Suppressor macrophage treated with lipopolysaccharide for 1 hour (primary cell): ENCODE measurements around the gene PCARE.
A peak's percentile ranks its signal among the peaks of the same experiment; 100 is the strongest.
"Not testable (repeated sequence)": the region's sequence is repeated elsewhere in the genome, so short reads cannot be mapped to it uniquely, and the experiment has no call there.

Experiments used
- DNase-seq, 3 donors: peaks; one replicate each; pipeline ENCODE4 v3.0.0-alpha.2; 2020 to 2022

PCARE gene

DNA sequence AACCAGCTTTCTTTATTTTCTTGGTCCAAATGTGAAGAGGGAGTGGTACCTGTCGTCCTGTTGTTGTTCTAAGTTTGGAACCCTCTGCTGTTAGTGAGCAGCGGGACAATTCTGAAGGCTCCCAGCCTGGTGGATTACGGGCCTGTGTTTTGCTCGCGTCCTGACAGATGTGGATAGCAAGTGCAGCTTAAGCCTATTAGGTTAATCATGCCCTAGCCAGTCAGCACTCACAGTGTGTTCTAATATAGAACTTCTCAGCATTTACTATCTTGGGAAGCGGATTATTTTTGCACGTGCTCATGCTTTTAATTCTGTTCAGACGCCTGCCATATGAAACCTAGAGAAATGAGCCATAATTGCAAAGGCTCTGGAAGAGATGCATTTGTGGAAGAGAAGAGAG, at the start of gene PCARE:
Gene PCARE, minus strand, starts transcription at position 113 of the 400 bp plus-strand sequence. CDS start 262 bp downstream, outside the sequence.
- no peak for DNase-seq

DNA sequence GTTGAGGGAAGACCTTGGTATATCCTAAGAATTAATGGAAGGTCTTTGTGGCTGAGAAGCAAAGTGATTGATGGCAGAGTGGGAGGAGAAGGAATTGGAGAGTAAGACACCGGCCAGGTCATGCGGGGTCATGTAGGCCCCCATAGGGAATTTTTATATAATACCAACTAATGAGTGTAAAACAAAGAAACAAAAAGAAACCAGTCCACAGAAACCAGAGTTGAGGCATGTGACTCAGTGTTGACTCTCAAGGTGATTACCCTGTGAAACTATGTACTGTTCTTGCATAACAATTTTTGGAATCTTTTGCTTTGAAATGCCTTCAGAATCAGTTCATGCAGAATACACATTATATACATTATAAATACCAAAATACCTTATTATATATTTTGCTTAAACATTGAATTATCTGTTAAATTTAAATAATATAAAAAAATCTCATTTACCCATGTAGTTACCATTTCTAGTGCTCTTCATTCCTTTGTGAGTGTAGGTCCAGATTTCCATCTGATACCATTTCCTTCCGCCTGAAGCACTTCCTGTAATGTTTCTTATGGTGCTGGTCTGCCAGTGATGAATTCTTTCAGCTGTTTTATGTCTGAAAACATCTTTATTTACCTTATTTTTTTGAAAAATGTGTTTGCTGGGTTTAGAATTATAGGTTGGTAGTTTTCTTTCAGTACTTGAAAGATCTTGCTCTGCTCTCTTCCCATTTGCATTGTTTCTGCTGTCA, 49.5 kb upstream of the PCARE start:
- no peak for DNase-seq

DNA sequence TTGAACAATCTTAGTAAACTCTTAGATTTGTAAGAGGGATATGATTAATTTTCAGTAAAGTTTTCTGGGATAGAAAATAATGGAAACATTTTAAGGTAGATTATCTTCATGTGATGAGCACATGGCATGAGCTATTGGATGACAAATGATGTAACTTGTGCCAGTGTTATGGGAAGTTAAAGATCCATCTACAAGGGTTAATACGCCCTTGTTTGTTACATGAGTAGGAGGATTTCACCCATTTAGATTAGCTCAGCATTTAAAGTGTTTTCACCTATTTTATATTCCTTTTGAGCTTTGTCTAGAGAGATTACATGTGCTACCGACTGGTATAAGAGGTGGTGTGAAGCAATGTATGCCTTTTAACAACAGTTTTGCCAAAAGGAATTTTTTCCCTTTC, 46.5 kb upstream of the PCARE start:
- DNase-seq, result no peak

DNA sequence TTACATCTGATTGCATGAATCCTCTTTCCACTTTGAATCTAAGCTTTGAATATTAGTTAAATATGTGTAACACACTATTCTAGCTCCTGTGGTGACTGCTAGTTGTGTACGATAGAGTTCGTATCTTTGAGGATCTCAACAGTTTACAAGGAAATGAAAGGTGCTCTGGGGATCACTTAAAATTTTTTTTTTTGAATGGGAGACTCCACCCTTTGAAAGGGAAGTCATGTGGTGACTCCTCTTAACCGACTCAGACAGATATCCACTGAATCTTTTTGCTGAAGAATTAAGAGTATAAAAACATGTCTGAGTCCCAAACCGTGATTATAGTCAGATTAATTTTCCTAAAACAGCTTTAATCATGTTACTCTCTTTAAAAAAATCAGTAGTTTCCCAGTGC, 44.9 kb upstream of the PCARE start:
- no peak for DNase-seq

DNA sequence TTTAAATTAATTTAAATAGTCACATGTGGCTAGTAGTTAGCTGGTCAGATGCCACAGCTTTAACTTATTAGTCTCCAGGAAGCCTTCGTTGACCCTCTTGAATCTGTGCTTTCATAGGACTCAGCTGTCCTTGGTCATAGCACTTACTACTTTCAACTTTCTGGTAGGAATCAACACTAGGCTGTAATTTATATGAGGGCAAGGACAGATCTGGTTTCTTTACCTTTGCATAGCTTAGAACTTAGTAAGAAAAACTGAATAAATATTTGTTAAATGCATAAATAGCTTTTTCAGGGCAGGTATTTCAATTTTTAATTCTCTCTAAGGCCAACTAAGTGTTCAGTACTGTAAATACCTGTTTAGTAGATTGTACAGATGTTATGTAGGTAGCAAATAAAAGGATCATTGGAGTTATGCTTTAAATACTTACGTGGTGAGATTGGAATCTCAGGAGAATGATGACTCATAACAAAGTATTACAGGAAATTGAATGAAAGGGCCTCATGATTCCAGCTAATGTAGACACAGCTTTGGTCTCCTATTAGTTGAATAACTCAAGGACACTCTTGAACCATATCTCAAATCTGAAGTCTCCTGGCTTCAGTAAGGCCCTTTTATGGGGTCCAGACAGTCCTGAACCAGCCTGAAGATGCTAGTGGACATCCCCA, 43.4 kb upstream of the PCARE start:
- no peak for DNase-seq

DNA sequence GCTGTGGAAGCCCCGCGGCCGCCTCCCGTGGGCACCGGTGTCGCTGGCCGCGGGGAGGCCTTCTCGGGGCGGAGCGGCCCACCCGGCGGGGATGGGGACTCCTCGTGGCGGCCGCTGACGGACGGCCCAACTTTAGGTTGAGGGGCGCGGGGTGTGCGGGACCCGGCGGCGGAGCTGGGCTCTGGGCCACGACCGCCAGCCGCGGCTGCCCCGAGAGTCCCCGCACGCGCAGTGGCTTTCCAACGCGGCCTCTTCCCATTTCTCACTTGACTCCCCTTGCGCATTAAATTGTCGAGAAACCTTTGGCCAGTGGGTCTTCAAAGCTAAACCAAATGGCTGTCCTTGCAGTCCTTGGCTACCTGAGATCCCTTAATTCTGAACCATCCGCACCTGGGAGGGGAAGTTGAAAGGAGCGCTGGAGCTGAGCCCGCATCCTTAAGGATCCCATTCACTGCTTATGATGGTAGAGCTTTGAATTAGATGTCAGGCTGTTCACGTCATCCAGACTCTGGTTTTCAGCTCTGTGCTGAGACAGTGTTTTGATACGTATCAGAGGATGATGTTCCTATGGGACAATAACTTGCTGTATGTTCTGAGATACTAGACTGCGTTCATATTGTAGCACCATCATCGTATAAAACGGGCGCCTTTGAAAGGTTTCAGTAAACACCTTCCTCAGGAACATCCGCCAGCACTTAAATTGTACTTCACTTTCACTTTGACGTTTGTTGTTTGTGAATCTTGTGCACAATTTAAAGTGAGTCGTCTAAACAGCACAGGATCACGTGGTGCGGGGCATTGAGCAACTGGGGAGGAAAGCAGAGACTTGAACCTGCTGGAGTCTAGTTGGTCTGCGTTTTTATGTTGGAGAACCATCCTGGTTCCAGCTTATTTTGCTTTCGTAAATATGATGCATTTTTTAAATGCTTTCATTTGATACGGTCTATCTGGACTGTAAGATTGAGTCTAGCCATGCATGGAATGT, 41.8 kb upstream of the PCARE start:
- DNase-seq, result peak; percentile 75 to 80 (median 78)

DNA sequence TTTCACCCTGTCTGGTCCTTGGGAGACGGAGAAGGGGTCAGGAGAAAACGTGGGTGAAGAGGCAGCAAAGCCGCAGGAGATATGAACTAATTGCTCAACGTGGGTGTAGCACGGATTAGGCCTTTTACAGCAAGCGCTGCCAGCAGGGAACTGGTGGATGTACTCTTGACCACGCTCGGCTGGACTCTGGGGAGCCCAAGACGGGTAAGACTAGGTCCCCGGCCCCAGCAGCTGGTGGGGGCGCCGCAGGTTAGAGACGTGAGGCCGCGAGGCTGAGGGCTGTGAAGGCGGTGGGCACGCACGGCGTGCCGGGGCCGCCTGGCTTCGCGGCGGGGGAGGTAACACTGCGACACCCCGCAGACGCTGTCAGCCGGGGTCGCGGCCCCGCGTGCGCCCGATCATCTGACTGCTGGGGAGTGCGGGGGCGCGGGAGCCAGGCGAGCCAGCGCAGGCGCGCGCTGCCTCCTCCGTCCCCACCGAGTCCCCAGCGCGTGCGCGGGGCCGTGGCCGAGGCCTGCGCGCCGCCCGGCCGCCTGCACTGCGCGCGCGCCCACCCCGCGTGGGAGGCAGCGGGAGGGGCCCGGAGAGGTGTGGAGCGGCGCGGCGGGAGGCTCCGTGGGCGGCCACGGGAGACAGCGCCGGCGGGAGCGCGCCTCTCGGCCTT, 40.8 kb upstream of the PCARE start, which contains the start of gene CLIP4:
Gene CLIP4, plus strand, starts transcription at position 470 of the 664 bp plus-strand sequence. CDS start 5,974 bp downstream, outside the sequence.
- DNase-seq, result peak; percentile 77 to 94 (median 91)

DNA sequence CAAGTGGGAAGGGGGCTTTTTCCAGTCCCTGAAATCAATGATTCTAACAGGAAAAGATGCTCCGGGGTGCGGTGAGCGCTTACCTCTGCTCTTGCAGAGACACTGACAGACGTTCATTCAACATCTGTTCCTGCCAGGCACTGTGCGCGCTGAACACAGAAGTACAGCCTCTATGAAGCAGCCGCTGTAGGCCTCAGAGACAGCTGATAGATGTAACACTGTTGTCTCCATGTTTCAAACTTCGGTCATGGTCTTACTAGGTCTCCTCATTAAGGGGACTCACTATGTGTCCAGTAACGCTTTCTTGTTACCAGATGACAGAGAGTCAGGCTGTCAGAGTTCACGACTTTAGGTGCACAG, 40.2 kb upstream of the PCARE start:
- no peak for DNase-seq

DNA sequence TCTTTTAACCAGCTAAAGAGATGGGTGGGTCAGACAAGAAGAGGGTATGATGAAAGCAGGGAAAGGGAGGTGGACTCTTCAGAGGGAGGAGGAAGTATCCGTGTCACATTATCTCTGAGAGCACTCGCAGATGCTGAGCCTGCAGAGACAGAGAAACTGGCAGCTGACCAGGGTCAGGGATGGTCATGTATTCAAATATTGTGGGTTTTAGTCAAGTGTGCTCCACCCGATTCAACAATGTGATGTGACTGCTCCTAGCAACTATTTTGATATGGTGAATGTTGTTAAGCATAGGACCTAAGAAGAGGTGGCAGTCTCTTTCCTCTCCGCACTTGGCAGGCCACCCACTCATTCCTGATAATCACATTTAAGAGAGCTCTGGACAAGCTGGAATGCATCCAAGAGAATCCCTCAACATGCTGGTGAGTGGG, 39.6 kb upstream of the PCARE start:
- peak; percentile 87 to 94 (median 89) for DNase-seq

DNA sequence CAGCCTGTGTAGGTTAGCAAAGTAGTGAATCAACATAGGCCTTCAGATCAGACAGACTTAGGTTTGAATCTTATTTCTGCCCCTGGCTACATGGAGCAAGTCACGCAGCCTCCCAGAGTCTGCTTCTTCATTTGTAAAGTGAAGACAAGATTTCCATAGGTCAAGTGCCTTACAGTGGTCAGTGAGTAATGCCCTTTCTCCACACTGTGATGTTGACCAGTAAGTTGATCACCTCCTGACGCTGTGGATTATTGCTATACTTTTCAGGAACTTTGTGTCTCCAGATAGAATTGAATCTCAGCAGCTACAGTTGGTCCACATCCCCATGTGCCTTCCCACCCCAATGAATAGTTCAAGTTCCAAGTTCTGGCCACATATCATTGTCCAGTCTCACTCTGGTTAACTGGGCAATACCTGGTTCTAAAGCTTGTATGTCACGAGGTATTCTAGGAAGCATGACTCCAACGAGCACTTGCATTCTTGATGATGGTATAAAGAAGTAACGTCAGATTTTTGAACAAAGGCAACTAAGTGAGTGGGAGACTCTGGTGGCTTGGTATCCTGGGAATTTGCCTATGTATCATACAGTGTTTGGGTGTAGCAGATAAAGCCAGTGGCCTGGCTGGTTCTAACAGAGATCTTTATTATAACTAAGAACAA, 38.8 kb upstream of the PCARE start:
- peak; percentile 57 to 79 (median 73) for DNase-seq

DNA sequence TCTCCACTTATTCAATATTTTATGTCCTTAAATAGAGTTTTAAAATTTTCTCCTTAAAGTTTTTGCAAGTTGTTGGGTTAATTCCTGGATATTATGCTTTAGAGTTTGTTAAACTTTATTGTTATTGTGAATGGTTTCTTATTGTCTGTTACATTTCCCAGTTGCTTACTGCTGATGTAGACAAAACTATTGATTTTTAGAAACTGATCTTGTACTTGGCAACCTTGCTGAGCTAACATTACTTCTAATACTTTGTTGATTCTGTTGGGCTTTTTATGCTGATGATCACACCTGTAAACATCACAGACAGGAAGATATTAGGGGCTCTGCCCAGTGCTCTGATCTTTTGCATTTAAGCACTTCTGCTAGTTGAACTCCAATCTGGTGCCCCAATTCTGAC, 38.1 kb upstream of the PCARE start:
- no peak for DNase-seq

DNA sequence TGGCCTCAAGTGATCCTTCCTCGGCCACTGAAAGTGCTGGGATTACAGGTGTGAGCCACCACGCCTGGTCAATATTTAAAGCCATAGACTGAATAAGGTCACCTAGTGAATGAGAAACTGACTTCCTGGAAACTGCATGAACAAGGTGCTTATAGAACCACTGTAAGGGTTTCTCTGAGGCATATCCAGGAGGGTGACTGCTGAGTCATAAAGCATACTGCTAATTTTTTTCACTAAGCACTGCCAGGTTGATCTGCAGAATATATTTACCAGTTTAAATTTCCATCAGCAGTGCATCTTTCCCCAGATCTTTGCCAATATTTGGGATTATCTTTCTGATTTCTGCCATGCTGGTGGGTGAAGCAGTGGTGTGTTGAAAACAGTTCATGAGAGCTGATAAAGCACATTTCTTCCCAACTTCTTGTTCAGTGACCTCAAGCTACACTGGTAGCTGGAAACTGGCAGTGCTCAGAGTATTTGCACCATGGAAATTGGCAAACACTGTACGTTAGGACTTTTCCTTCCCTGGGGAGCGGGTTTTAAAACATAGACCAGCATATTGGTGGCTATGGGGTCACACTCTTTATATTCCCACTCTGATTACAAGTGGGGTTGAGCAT, 36.7 kb upstream of the PCARE start:
- DNase-seq, result no peak

DNA sequence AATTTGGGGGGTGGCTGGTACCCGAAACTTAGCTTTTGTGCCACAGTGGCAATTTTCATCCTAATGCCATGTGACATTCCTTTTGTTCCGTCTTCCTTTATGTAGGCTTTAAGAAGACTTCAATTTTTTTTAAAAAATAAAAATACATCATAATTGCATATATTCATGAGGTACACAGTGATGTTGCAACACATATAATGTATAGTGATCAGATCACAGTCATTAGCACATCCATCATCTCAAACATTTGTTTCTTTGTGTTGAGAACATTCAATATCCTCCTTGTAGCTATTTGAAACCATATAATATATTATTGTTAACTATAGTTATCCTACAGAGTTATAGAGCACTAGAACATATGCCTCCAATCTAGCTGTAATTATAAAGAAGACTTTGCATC, 34.9 kb upstream of the PCARE start:
- peak in 1 of 3 donors; percentile 14 for DNase-seq

DNA sequence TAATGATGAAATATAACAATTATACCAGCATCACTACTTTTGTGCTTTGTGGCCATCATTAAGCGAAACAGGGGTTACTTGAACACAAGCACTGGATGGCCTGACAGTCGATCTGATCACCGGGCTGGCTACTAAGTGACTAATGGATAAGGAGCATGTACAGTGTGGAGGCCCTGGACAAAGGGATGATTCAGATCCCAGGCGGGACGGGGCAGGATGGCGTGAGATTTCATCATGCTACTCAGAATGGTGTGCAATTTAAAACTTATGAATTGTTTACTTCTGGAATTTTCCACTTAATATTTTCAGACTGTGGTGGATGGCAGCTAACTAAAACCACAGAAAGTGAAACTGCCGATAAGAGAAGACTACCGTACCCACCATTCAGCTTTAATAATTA, 33.9 kb upstream of the PCARE start:
- peak; percentile 69 to 73 (median 71) for DNase-seq

DNA sequence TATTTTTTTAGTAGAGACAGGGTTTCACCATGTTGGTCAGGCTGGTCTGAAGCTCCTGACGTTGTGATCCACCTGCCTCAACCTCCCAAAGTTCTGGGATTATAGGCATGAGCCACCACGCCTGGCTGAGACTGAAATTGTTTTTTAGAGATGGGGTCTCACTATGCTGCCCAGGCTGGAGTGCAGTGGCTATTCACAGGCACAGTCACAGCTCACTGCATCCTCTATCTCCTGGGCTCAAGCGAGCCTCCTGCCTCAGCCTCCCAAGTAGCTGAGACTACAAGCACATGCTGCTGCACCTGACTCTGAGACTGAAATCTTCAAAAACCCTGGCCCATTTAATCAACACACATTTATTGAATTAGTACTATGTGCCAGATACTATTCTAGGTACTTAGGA, 33.2 kb upstream of the PCARE start:
- not testable (repeated sequence) for DNase-seq

DNA sequence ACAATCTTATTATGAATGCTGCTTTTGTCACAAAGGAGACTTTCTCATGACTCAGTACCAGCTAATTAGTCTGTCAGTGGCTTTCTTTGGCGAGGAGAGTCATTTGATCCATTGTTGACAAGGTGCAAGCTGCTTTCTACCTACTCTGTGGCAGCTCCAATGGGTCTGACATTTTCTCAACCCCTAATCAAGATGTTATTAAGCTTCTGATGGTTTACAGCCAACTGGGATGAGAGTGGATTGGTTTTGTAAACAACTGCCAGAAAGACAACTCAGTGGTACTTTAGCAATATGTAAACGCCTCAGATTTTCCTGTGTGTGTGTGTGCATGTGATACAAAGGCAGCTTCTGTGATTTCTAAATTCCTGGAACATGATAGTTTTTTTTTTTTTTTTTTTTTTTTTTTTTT, 32.7 kb upstream of the PCARE start:
- DNase-seq, result no peak

DNA sequence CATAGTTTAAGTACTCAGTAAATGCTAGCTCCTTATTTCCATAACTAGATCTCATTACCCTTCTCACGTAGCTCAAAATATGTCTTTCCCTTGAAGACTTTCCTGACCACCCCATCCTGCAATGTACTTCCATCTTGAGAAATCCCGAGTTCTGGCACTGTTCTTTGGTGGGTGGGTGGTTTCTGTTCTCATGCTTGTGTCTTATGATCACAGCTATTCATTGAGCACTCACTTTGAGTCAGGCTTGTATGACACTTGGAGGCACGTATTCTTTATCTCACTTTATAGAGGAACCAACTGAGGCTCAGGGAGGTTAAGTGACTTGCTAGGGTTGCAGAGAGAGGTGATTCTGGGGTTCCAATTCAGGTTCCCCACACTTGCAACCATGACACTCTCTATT, 31.9 kb upstream of the PCARE start:
- peak in 2 of 3 donors; percentile 42 to 44 for DNase-seq

DNA sequence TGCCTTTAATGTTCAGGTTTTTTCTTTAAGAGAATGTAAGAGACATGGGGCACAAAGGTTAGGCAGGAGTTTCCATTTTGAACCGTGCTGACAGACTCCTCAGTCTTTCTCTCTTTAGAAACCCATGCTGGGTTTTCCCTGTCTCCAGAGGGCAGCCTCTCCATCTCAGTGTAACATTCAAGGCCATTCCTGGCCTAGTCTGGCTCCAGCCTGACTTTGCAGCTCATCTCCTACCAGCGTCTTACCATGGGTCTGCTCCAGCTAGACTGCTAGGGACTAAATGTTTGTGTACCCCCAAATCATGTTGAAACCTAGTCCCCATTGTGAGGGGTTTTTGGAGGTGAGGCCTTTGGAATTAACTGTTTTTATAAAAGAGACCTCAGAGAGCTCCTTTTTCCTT, 31.1 kb upstream of the PCARE start:
- DNase-seq, result no peak

DNA sequence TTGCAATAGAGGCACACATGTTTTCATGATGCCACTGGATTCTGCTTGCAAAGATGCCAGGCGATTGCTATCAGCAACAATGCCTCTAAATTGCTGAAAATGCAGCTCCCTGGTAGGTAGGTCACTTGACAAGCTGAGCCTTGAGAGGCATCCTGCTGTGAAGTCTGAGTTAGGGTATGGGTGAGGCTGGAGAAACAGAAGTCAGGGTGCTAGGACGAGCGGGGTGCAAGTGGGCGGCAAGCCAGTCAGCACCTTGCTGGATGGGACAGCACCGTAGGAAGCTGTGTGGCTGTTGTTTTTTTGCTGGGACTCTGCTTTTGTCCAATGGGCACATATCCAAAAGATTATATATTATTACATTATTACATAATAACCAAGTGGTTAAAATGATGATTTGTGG, 30.4 kb upstream of the PCARE start:
- peak in 1 of 3 donors; percentile 17 for DNase-seq

DNA sequence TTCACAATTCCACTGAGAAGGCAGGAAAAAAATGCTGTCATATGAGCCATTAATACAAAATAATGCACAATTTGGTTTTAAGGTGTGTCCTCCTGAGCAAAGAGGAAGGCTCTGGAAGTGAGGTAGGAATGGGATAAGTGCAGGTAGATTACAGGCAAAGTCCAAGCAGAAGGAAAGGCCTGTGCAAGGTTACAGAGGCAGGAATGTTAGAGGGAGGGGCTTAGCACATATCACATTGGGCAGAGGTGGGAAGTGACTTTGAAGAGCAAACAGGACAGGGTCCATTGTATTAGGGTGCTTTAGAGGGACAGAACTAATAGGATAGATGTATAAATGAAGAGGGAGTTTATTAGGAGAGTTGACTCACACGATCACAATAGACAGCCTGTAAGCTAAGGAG, 26.2 kb upstream of the PCARE start:
- DNase-seq, result no peak

DNA sequence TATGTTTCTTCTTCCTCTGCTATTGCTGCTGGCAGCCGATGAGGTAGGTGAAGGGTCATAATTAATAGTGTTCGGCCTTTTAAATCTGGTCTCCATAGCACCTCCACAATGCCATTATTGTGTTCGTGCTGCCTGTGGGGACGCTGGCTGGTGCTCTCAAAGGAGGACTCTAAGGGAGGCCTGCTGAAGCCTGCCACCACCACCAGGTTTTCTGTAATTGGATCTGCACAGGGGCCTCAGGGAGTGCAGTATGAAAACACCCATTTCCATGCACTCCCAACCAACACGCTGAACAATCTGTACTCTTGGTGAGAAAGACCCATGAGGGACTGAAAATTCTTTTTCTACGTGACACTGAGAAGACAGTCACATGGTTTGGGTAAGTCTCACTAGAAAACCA, 23.2 kb upstream of the PCARE start:
- no peak for DNase-seq

DNA sequence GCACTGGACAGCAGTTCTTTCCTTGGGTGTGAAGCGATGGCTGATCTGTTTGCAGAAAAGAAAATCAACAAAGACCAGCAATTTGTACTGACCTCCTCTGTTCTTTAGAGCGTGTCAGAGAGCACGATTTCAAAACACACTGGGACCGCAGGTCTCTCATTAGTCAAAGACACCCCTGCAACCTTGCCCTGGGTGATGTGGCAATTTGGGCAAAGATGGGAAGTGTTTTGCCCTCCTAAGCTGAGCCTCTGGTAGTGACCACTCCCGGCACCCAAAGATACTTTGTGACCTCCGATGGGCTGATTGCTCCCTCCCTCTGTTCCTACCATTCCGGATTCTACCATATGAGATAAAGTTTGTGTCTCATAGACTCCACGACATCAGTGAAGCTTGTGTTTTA, 22.6 kb upstream of the PCARE start:
- no peak for DNase-seq
